Endothelial cell of umbilical vein (primary cell): Measurements from ENCODE around the gene HMGCS1. TPM values are rescaled to one million over a fixed set of nuclear protein-coding genes. Genes with fewer than 3 reads are reported as not detected.

Experiments used
- BruUV-seq: library from RNA; stranded (reverse); fragments of 400-500 nt; replicated peaks from 2 replicates; lab custom pipeline; 2021; lab: Mats Ljungman, UMichigan
- CTCF ChIA-PET: fragments of 300-600, 350-600 bp; sonication (Branson Sonifier 250); formaldehyde crosslinking; loops from one replicate; lab custom pipeline; 2021; ENCODE audit warnings: antibody characterized with exemption, inconsistent platforms; lab: Charles Lee
- POLR2A ChIA-PET: fragments of 300-600, 350-600 bp; sonication (Branson Sonifier 250); formaldehyde crosslinking; loops from one replicate; lab custom pipeline; 2021; ENCODE audit warnings: antibody characterized with exemption, inconsistent platforms; lab: Charles Lee
- DNase-seq: peaks from one replicate; pipeline ENCODE4 v3.0.0-alpha.2; 2011; ENCODE audit warnings: low read depth, low spot score
- FAIRE-seq: peaks from 2 replicates; lab custom pipeline; 2011; peaks lifted over from hg19 to GRCh38; lab: Jason Lieb, UNC
- H2AFZ ChIP-seq: 2 replicates; pipeline ENCODE4 v1.6.0; 2012; ENCODE audit warnings: low read depth, low read length, control low read depth, inconsistent platforms
- H3K27ac ChIP-seq: 2 replicates; pipeline ENCODE4 v1.5.1; 2011; ENCODE audit warnings: low read depth, mild to moderate bottlenecking, control low read depth, low read length, moderate library complexity; ENCODE audit not compliant: insufficient read depth
- H3K27me3 ChIP-seq, 2 experiments: 2 replicates each; pipeline versions ENCODE4 v1.6.0 to v1.6.1; 2011; ENCODE audit warnings: low read length in 2 of 2, mixed read lengths in 1 of 2; ENCODE audit not compliant: control insufficient read depth in 2 of 2, insufficient read depth in 2 of 2
- H3K36me3 ChIP-seq, 2 experiments: 2 replicates in 1 of 2; 3 replicates in 1 of 2; pipeline ENCODE4 v1.5.1; 2011; ENCODE audit warnings: low read length in 2 of 2, mild to moderate bottlenecking in 1 of 2, moderate library complexity in 1 of 2; ENCODE audit not compliant: control insufficient read depth in 2 of 2, insufficient read depth in 2 of 2; ENCODE audit errors: extremely low read depth in 1 of 2
- H3K4me1 ChIP-seq: 3 replicates; pipeline ENCODE4 v1.5.1; 2011; ENCODE audit warnings: mild to moderate bottlenecking, low read length; ENCODE audit not compliant: control insufficient read depth, insufficient read depth; ENCODE audit errors: extremely low read depth
- H3K4me2 ChIP-seq: 2 replicates; pipeline ENCODE4 v1.6.1; 2011; ENCODE audit warnings: low read length, control low read depth, mixed read lengths; ENCODE audit not compliant: insufficient read depth
- H3K4me3 ChIP-seq, 3 experiments: fragments of 200-600 bp in 1 of 3; sonication (generic), shearing (Covaris generic) in 1 of 3; replicated peaks in 1 of 3; 2 replicates each; pipeline ENCODE4 v1.5.1; 2011 to 2016; ENCODE audit warnings: control low read depth in 3 of 3, low read length in 3 of 3, mild to moderate bottlenecking in 2 of 3, inconsistent platforms in 1 of 3, low read depth in 1 of 3, moderate library complexity in 1 of 3; ENCODE audit not compliant: insufficient read depth in 1 of 3
- H3K79me2 ChIP-seq: 2 replicates; pipeline ENCODE4 v1.6.0; 2012; ENCODE audit warnings: low read length, inconsistent platforms; ENCODE audit not compliant: control insufficient read depth, insufficient read depth
- H3K9ac ChIP-seq: replicated peaks from 2 replicates; pipeline ENCODE3; 2011; ENCODE audit warnings: low read length, control low read depth; ENCODE audit not compliant: insufficient read depth; ENCODE audit errors: extremely low read depth
- H3K9me1 ChIP-seq: replicated peaks from 3 replicates; pipeline ENCODE4 v1.6.0; 2011; ENCODE audit warnings: mild to moderate bottlenecking, low read length; ENCODE audit not compliant: control insufficient read depth, insufficient read depth; ENCODE audit errors: extremely low read depth
- H3K9me3 ChIP-seq: replicated peaks from 2 replicates; pipeline ENCODE4 v1.5.1; 2012; ENCODE audit warnings: low read length, inconsistent platforms; ENCODE audit not compliant: control insufficient read depth, insufficient read depth
- H4K20me1 ChIP-seq: replicated peaks from 2 replicates; pipeline ENCODE3; 2011; ENCODE audit warnings: mild to moderate bottlenecking, low read length; ENCODE audit not compliant: control insufficient read depth, insufficient read depth; ENCODE audit errors: extremely low read depth
- CTCF ChIP-seq, 2 donors: IDR thresholded peaks; 1 replicate in 1 of 2; 2 replicates in 1 of 2; pipeline ENCODE4 v1.5.1; 2011; ENCODE audit warnings: low read length in 2 of 2, mild to moderate bottlenecking in 2 of 2, moderate library complexity in 2 of 2, control low read depth in 1 of 2, inconsistent platforms in 1 of 2, low read depth in 1 of 2; ENCODE audit not compliant: insufficient read depth in 1 of 2; ENCODE audit errors: extremely low read depth in 1 of 2
- EZH2 ChIP-seq: IDR thresholded peaks from 2 replicates; pipeline ENCODE4 v1.6.1; 2012; ENCODE audit warnings: borderline replicate concordance, low read depth, mild to moderate bottlenecking, moderate library complexity, low read length, inconsistent platforms; ENCODE audit not compliant: severe bottlenecking
- FOS ChIP-seq: IDR thresholded peaks from 2 replicates; pipeline ENCODE4 v1.6.1; 2011; ENCODE audit warnings: mild to moderate bottlenecking, low read length, moderate library complexity, borderline replicate concordance; ENCODE audit not compliant: insufficient read depth
- GATA2 ChIP-seq: IDR thresholded peaks from 2 replicates; pipeline ENCODE4 v1.7.0; 2011; ENCODE audit warnings: low read depth, mild to moderate bottlenecking, moderate library complexity, mixed read lengths, low read length; ENCODE audit not compliant: insufficient read length, insufficient read depth
- JUN ChIP-seq: IDR thresholded peaks from 2 replicates; pipeline ENCODE4 v1.6.1; 2011; ENCODE audit warnings: borderline replicate concordance, low read depth; ENCODE audit not compliant: insufficient read length, insufficient read depth
- MAX ChIP-seq: IDR thresholded peaks from 2 replicates; pipeline ENCODE4 v1.6.1; 2011; ENCODE audit not compliant: insufficient read depth, insufficient read length
- MYC ChIP-seq: IDR thresholded peaks from one replicate; pipeline ENCODE4 v1.6.1; 2011; ENCODE audit warnings: mild to moderate bottlenecking, low read depth, low read length
- POLR2A ChIP-seq: IDR thresholded peaks from 2 replicates; pipeline ENCODE4 v1.6.1; 2012; ENCODE audit warnings: low read depth, mild to moderate bottlenecking, control low read depth, low read length
- POLR2AphosphoS5 ChIP-seq: IDR thresholded peaks from 2 replicates; pipeline ENCODE4 v1.6.1; 2012; ENCODE audit warnings: low read depth, mild to moderate bottlenecking, control low read depth, low read length, moderate library complexity; ENCODE audit not compliant: insufficient read depth
- dilution Hi-C: fragments of 300-500 bp; cut with MboI; formaldehyde crosslinking; loops from one replicate; pipeline ENCODE4 v1.15.0; 2019; ENCODE audit warnings: low sequenced_read_pairs; ENCODE audit not compliant: extremely low pct_ligation_motif_present
- intact Hi-C: fragments of 100-400 bp; cut with micrococcal nuclease; formaldehyde crosslinking; loops from one replicate; pipeline ENCODE4 v1.10.0; 2022
- polyA plus RNA-seq, 4 experiments: library from polyadenylated mRNA; depleted of rRNA in 3 of 4; stranded (reverse) in 3 of 4; unstranded in 1 of 4; fragments of >200 nt; gene quantifications; 2 replicates each; pipeline versions ENCODE4 v1.2.1 to v1.2.3, GENCODE V29; 2011 to 2012; ENCODE audit warnings: missing spikeins in 1 of 4
- total RNA-seq: library from RNA; stranded (reverse); gene quantifications from 2 replicates; pipeline ENCODE4 v1.2.3, GENCODE V29; 2021

The HMGCS1 gene
- total and polyA plus RNA-seq, 2 donors (not counting 3 experiments of a cell fraction or from before 2014, with no cell fraction given): 43.3 to 133 TPM

DNA sequence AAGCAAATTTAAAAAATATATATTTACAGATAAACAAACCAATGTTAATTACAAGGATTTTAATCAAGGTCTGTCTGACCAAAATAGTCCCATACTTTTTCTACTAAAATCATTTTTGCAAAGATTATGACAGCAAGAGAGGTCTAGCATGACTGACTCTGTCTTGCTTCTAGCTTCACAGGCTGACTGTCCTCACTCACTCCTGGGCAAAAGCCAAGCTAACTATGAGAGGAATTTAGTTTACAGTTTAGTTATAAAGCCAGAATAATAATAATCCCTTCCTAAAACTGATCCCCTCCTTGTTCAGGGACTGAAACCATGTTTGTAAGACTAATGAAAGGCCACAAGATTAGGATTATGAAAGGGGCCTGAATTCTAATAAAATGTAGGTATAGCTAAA, 45.5 kb upstream of the HMGCS1 start:
- dilution Hi-C loops (no loop called here), intact Hi-C loops (no loop called here)
- no peak overlapping the region for H2AFZ ChIP-seq
- H3K9me1 ChIP-seq: no peaks in the 10 kb centered on the region
- no peak for DNase-seq
- no peak overlapping the region for H3K4me2 ChIP-seq
- no peak overlapping the region for H3K4me3 ChIP-seq
- no peaks in the 10 kb centered on the region for H3K79me2 ChIP-seq
- H3K36me3 ChIP-seq: no peaks in the 10 kb centered on the region
- no peaks in the 10 kb centered on the region for H4K20me1 ChIP-seq
- no peaks in the 10 kb centered on the region for H3K9me3 ChIP-seq
- ChIA-PET POLR2A (no interaction called here), CTCF (no interaction called here)
- BruUV-seq: no TSS peak
- no peaks in the 10 kb centered on the region for H3K4me1 ChIP-seq
- no peak overlapping the region for H3K27ac ChIP-seq
- no peak for FAIRE-seq
- H3K9ac ChIP-seq: no peak overlapping the region
- peaks cover 8% of the 10 kb centered on the region in 2 experiments for H3K27me3 ChIP-seq
- no peak for TF ChIP-seq JUN
- no peak for TF ChIP-seq FOS
- TF ChIP-seq EZH2: no peak
- no peak for TF ChIP-seq MAX
- TF ChIP-seq POLR2AphosphoS5: no peak
- no peak for TF ChIP-seq POLR2A
- TF ChIP-seq CTCF (IDR thresholded peaks at IDR 0.05; ENCODE audit: extremely low read depth in 1 of 2, insufficient read depth in 1 of 2, low read depth in 1 of 2, low read length in 2 of 2): no peak
- no peak for TF ChIP-seq MYC
- no peak for TF ChIP-seq GATA2
